ENCODE results near the gene NEDD4.

DNA sequence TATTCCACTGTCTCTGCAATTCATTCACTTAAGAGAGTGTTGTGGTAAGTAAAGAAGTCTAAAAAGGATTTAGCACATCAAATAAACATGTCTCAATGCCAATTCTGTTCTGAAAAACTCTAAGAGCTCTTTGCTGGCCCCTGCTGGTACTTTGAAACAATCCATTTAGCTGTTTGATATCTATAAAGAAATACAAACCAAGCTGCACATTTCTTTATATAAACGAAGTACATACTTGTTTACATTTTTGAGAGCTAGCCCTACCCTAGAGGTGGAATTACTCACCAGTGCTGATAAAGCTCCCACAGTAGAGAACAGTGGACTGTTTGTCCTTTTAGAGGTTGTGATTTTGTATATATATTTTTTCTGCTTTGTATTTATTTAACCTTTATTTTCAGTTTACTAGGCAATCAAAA, 75.5 kb downstream of the NEDD4 start:
- TF ChIP-seq SP2 (tag by site-specific recombination; IDR thresholded peaks at IDR 0.05) (no peak), ZNF768 (tag by site-specific recombination; IDR thresholded peaks at IDR 0.05) (no peak), ZNF292 (tag by site-specific recombination; IDR thresholded peaks at IDR 0.05; ENCODE audit: borderline replicate concordance, low read depth) (no peak), ZNF138 (tag by site-specific recombination; IDR thresholded peaks at IDR 0.05; ENCODE audit: borderline replicate concordance) (no peak), ZSCAN30 (tag by site-specific recombination; IDR thresholded peaks at IDR 0.05) (no peak), HOXD13 (CRISPR knock-in tag; IDR thresholded peaks at IDR 0.05; ENCODE audit: borderline replicate concordance) (no peak)
- TF ChIP-seq, protein P1, sequence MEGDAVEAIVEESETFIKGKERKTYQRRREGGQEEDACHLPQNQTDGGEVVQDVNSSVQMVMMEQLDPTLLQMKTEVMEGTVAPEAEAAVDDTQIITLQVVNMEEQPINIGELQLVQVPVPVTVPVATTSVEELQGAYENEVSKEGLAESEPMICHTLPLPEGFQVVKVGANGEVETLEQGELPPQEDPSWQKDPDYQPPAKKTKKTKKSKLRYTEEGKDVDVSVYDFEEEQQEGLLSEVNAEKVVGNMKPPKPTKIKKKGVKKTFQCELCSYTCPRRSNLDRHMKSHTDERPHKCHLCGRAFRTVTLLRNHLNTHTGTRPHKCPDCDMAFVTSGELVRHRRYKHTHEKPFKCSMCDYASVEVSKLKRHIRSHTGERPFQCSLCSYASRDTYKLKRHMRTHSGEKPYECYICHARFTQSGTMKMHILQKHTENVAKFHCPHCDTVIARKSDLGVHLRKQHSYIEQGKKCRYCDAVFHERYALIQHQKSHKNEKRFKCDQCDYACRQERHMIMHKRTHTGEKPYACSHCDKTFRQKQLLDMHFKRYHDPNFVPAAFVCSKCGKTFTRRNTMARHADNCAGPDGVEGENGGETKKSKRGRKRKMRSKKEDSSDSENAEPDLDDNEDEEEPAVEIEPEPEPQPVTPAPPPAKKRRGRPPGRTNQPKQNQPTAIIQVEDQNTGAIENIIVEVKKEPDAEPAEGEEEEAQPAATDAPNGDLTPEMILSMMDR (tag by site-specific recombination; IDR thresholded peaks at IDR 0.05) = no peak
